NCI-H748 (cell line): ENCODE results near the gene TUFM.
"Not testable (repeated sequence)": the region's sequence is repeated elsewhere in the genome, so short reads cannot be mapped to it uniquely, and the experiment has no call there.

Experiments used
- DNase-seq: peaks from one replicate; lab custom pipeline; 2025; ENCODE audit not compliant: unreplicated experiment; lab: John Stamatoyannopoulos, UW

The TUFM gene

DNA sequence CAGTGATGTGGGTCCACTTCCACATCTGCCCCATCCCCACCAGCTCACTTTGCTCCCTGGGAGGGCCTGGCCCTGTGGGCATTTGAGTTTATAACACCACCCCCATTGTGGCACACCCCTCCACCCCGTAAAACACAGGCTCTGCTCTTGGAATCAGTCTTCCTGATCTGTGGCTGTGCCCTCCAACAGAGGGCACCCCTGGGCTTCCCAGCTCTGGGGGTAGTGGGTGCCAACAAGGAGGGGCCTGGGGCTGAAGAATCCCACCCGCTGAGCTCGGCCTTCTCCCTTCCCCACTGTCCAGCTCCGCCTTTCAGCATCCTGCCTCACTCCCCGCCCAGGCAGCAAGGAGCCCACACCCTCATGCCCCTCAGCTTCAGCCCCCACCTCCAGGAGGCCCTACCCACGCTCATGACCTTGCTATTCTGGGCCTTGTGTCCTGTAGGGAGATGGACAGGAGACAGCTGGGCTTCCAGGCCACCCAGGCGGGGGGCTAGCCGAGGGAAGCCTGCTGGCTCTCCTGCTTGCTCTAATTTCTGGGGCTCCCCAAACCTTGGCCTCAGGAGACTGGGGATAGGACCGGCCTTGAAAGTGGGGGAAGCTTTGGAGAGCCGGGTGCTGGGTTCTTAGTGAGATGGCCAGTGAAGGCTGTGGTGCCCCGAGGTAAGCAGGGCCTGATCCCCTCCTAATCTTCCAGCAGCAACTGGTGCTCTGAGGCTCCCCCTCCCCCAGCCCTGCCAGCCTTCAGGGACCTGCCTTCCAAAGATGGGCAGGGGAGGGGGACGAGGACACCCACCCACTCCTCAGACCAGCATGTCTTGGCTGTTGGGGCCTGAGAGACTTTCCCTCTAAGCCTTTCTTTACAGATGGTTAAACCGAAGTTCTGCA is 29.2 kb upstream of the TUFM start:
- DNase-seq, result no peak

DNA sequence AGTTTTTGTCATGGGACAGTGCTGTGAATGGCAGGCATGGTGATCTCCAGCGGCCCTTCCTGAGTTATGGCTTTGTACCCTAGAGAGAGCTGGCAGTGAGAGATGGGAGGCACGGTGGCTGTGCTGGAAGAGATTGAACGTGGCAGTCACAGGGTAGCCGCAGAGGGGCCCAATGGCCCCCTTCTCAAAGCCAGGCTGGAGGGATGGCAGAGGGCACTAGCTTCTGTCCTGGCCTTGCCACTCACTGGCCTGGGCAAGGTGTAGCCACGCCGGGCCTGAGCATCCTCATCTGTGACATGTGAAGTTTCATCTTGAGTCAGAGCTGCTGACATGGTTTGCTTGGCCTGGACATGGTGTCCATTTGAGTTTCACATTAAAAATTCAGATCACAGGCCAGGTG is 28.3 kb upstream of the TUFM start:
- no peak for DNase-seq

DNA sequence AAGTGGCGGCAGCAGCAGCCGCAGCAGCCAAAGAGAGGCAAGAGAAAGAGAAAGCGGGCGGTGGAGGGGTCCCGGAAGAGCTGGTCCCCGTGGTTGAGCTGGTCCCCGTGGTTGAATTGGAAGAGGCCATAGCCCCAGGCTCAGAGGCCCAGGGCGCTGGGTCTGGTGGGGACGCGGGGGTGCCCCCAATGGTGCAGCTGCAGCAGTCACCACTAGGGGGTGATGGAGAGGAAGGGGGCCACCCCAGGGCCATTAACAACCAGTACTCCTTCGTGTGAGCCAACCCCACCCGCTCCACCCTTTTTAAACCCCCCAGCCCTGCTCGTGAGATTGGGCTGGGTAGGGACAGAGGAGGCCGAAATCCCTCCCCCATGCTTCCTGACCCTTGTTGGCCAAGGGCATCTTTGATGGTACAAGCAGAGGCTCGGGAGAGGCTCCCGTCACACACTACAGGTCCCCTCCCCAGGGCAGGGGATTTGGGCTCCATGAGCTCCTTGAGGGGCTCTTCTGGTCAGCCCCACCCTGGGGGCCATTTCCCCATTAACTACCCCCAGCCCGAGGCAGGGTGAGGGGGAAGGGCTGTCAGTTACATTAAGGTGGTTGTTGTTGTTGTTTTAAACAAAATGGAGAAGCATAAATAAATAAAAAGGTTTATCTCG is 27.5 kb upstream of the TUFM start:
- no peak for DNase-seq

- DNase-seq, result no peak
Measured at GRCh38 chr16:28872952-28873351, 26.8 kb upstream of the TUFM start.

DNA sequence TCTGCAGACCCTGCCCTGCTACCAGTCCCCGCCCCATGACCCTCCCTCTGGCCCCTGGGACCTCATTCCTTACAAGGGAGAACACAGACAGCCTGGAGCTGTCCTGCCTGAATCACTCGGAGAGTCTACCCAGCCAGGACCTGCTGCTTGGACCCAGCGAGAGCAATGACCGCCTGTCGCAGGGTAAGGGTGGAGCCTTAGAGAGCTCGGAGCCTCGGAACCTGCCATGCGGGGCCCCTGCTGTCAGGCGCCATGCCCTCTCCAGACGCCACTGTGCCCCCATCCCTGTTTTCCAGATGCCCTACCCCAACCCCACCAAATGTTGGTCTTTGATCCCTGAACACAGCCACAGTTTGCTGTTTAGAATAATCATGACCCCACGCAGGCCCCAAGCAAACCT is 23.1 kb upstream of the TUFM start:
- no peak for DNase-seq

DNA sequence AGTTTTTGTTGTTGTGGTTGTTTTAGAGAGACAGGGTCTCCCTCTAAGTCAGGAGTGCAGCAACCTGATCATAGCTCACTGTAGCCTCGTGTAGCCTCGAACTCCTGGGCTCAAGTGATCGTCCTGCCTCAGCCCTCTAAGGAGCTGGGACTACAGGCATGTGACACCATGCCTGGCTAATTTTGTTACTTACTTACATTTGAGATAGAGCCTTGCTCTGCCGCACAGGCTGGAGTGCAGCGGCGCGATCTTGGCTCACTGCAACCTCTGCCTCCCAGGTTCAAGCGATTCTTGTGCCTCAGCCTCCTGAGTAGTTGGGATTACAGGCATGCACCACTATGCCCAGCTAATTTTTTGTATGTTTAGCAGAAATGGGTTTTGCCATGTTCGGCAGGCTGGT is 21.5 kb upstream of the TUFM start:
- DNase-seq, result not testable (repeated sequence)

DNA sequence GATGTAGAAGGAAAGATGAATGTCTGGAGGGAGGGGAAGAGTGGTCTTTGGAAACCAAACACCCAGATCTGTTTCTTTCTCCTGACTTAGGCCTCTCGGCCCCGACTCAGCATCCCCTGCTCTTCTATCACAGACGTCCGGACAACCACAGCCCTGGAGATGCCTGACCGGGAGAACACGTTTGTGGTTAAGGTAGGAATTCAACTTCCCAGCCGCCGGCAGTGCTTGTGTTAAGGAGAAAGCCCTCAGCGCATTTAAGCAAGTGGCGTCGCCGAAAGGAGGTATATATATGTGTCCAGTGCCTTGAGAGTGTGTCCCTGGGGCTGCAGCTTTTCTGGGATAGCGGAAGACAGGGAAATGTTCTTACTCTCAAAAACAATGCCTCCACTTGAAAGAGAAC is 21.1 kb upstream of the TUFM start:
- no peak for DNase-seq

GRCh38 chr16:28866454-28866804 is 20.3 kb upstream of the TUFM start:
- DNase-seq, result no peak

- DNase-seq, result no peak
Measured at GRCh38 chr16:28865722-28866453, 19.7 kb upstream of the TUFM start.

- DNase-seq, result no peak
Measured at GRCh38 chr16:28865001-28865688, 19.0 kb upstream of the TUFM start.

- DNase-seq, result peak; percentile 19
Measured at GRCh38 chr16:28863929-28864793, 18.0 kb upstream of the TUFM start.

DNA sequence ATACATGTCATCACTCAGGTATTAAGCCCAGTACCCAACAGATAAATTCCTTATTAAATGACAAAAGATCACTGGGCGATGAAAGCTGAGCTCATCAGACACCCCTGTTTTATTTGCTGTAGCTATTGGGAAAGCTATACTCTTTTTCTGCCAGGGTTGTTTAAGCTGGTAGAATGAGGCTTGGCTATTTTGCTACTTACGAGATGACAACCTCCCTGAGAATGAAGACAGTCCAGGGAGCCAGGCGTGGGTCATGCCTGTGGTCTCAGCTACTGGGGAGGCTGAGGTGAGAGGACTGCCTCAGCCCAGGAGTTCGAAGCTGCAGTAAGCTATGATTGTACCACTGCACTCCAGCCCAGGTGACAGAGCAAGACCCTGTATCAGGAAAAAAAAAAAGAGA is 13.2 kb upstream of the TUFM start:
- no peak for DNase-seq

- no peak for DNase-seq
Measured at GRCh38 chr16:28858421-28858820, 12.3 kb upstream of the TUFM start.

DNA sequence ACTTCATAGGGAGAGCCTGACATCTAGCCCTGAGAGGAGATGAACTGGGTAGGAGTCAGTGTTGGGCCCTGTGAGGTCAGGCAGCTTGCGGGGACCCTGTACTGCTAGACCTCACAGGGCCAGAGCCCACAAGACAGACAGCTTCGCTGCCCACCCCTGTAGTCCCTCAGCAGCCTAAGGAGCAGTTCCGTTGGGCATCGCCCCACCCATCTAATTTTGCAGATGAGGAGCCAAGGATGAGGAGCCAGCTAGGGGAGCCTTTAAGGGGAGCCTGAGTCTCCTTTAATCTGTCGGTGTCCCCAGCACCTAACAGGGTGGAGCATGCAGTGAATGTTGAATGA is 755 bp upstream of the TUFM start:
- DNase-seq, result peak; percentile 14

DNA sequence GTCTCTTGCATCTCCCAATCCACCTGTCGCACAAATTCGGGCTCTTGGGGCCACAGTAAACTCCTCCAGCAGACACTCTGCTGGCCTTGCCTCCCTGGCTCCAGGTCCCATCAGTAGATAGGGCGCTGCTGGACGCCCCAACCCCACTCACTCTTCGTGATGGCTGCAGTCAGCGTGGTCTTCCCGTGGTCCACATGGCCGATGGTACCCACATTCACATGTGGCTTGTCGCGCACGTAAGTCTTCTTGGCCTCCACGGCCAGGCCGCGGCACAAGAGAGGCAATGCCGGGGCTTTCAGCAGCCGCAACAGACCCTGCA is 428 bp downstream of the TUFM start:
- DNase-seq, result peak; percentile 29

GRCh38 chr16:28845293-28845692 is 855 bp downstream of the TUFM start:
- peak; percentile 6 for DNase-seq

- no peak for DNase-seq
Measured at GRCh38 chr16:28844226-28844885, 1.8 kb downstream of the TUFM start.

DNA sequence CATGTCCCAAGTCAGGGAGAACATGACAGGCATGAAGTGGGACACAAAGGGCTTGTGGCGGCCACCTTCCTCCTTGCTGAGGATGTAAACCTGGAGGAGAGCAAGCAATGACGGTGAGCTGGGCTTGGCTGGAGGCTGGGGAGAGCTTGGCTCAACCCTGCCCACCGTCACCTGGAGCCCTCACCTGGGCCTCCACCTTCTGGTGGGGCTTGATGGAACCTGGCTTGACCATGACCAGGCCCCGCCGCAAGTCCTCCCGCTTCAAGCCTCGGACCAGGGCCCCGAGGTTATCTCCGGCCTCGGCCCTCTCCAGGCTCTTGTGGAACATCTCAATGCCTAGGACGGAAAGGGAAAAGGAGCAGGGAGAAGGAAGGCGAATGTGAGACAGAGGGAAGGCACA is 2.4 kb downstream of the TUFM start:
- no peak for DNase-seq

GRCh38 chr16:28842696-28843095 is 3.5 kb downstream of the TUFM start:
- no peak for DNase-seq

- no peak for DNase-seq
Measured at GRCh38 chr16:28839899-28840298, 6.2 kb downstream of the TUFM start.
